ENCODE measurements around the gene ITIH5.

DNA sequence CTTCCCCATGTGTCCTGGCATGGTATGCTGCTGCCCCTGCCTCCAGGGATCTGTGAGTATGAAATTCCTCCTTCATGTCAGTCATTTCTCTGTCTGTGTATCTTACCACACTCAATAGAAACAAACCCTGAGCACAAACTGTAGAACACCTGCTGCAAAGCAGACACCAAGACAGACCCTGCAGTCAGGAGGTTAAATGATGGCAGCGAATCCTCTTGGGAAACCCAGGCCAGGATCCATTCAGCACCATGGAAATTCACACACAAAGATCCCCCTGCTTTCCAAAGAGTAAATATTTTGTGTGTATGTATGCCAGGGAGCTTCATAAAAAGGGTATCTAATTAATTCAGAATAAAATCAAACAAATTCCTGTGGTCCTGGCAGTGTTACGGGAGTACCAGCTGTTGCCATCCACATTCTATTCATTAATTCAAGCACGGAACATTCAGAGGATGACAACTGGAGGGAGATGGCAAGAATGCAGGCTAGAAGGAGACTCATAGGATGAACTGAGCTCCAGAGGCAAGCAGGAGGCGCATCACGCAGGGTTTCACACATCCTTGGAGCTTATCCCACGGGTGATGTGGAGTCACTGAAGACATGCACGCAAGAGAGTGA, 14.8 kb downstream of the ITIH5 start:
- TF ChIP-seq POLR2A (IDR thresholded peaks at IDR 0.05) (no peak), CTCF (IDR thresholded peaks at IDR 0.05) (no peak)
